Loucy (cell line): ENCODE results near the gene TMEM139.

ENCODE experiments used
- H2AFZ ChIP-seq: fragments of 200-600 bp; sonication (generic); 2 replicates; pipeline ENCODE4 v1.6.0; 2016; ENCODE audit warnings: antibody characterized with exemption, mild to moderate bottlenecking, low read length, moderate library complexity
- H3F3A ChIP-seq: fragments of 200-600 bp; 2 replicates; pipeline ENCODE4 v1.6.0; 2016; ENCODE audit warnings: antibody characterized with exemption, low read depth, mild to moderate bottlenecking
- H3K27me3 ChIP-seq: fragments of 200-600 bp; sonication (generic); 2 replicates; pipeline ENCODE4 v1.6.1; 2014; ENCODE audit warnings: low read length, mild to moderate bottlenecking; ENCODE audit not compliant: insufficient read depth, poor library complexity, severe bottlenecking
- H3K36me3 ChIP-seq: fragments of 200-600 bp; sonication (generic); 2 replicates; pipeline ENCODE4 v1.6.1; 2016; ENCODE audit warnings: low read length; ENCODE audit not compliant: insufficient read depth
- H3K4me1 ChIP-seq: fragments of 200-600 bp; sonication (generic); 2 replicates; pipeline ENCODE4 v1.5.1; 2014; ENCODE audit warnings: low read length, mild to moderate bottlenecking; ENCODE audit not compliant: insufficient read depth, poor library complexity, severe bottlenecking
- H3K4me2 ChIP-seq: fragments of 200-600 bp; sonication (generic); 2 replicates; pipeline ENCODE4 v1.6.0; 2014; ENCODE audit warnings: antibody characterized with exemption, low read length, low read depth, mild to moderate bottlenecking; ENCODE audit not compliant: poor library complexity, severe bottlenecking
- H3K4me3 ChIP-seq: fragments of 200-600 bp; sonication (generic); 2 replicates; pipeline ENCODE4 v1.5.1; 2014; ENCODE audit warnings: low read length, mild to moderate bottlenecking, mixed read lengths; ENCODE audit not compliant: poor library complexity, severe bottlenecking
- H3K79me2 ChIP-seq: fragments of 200-600 bp; sonication (generic); 2 replicates; pipeline ENCODE4 v1.6.1; 2014; ENCODE audit warnings: low read length; ENCODE audit not compliant: insufficient read depth
- H3K9ac ChIP-seq: fragments of 200-600 bp; sonication (generic); 2 replicates; pipeline ENCODE4 v1.6.0; 2014; ENCODE audit warnings: mild to moderate bottlenecking, low read depth, low read length, moderate library complexity; ENCODE audit not compliant: poor library complexity, severe bottlenecking
- H3K9me2 ChIP-seq: fragments of 200-600 bp; sonication (generic); replicated peaks from 2 replicates; pipeline ENCODE4 v1.6.1; 2016; ENCODE audit warnings: low read depth, low read length, mixed read lengths
- H3K9me3 ChIP-seq: fragments of 200-600 bp; sonication (generic); 2 replicates; pipeline ENCODE4 v1.6.1; 2014; ENCODE audit warnings: mild to moderate bottlenecking, antibody characterized with exemption, low read length, low read depth; ENCODE audit not compliant: insufficient read depth
- H4K20me1 ChIP-seq: fragments of 200-600 bp; sonication (generic); 2 replicates; pipeline ENCODE4 v1.6.0; 2014; ENCODE audit warnings: antibody characterized with exemption, low read length, mild to moderate bottlenecking; ENCODE audit not compliant: insufficient read depth, poor library complexity, severe bottlenecking
- EZH2phosphoT487 ChIP-seq: fragments of 200-600 bp; IDR thresholded peaks from 2 replicates; pipeline ENCODE4 v1.6.1; 2018; ENCODE audit warnings: antibody characterized with exemption, mild to moderate bottlenecking, moderate library complexity, borderline replicate concordance
- TF ChIP-seq, protein P1 (sequence below): fragments of 200-600 bp; sonication (generic); conservative IDR thresholded peaks from 2 replicates; pipeline ENCODE4 v1.5.1; 2014; ENCODE audit warnings: mild to moderate bottlenecking, antibody characterized with exemption, low read length

Gene TMEM139

GRCh38 chr7:143256325-143256724, 28.4 kb upstream of the TMEM139 start:
- Histone ChIP-seq H3K9me2 (no peaks in the 10 kb centered on the region), H3K4me1 (peaks cover 16% of the 10 kb centered on the region), H3K4me2 (no peak overlapping the region), H4K20me1 (no peaks in the 10 kb centered on the region), H3F3A (no peaks in the 10 kb centered on the region; the same call in 1 of the 2 replicates), H2AFZ (no peak overlapping the region), H3K9ac (no peak overlapping the region), H3K27me3 (no peaks in the 10 kb centered on the region), H3K36me3 (no peaks in the 10 kb centered on the region), H3K4me3 (no peak overlapping the region), H3K9me3 (no peaks in the 10 kb centered on the region), H3K79me2 (no peaks in the 10 kb centered on the region)
- TF ChIP-seq, protein P1, sequence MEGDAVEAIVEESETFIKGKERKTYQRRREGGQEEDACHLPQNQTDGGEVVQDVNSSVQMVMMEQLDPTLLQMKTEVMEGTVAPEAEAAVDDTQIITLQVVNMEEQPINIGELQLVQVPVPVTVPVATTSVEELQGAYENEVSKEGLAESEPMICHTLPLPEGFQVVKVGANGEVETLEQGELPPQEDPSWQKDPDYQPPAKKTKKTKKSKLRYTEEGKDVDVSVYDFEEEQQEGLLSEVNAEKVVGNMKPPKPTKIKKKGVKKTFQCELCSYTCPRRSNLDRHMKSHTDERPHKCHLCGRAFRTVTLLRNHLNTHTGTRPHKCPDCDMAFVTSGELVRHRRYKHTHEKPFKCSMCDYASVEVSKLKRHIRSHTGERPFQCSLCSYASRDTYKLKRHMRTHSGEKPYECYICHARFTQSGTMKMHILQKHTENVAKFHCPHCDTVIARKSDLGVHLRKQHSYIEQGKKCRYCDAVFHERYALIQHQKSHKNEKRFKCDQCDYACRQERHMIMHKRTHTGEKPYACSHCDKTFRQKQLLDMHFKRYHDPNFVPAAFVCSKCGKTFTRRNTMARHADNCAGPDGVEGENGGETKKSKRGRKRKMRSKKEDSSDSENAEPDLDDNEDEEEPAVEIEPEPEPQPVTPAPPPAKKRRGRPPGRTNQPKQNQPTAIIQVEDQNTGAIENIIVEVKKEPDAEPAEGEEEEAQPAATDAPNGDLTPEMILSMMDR: peak; percentile 48
- TF ChIP-seq EZH2phosphoT487: no peak

DNA sequence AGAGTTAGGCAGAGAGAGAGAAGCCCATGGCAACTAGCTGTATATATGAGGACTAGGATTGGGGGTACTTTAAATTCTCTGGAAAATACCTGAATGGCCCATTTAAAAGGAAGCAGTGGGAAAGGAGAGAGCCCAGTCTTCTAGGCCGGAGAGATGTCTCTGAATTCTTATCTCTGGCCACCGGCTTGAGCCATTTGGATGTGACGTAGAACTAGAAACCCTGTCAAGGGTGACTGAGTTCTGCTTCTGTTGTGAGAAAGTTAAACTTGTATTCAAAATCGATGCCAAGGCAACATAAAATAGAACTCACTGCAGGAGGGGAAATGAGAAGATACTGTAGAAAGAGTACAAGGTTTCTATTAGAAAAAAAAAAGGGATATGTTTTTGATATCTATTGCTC, 27.8 kb upstream of the TMEM139 start:
- no peaks in the 10 kb centered on the region for H3K36me3 ChIP-seq
- peaks cover 11% of the 10 kb centered on the region for H3K4me1 ChIP-seq
- H3K4me3 ChIP-seq: no peak overlapping the region
- no peaks in the 10 kb centered on the region for H3K27me3 ChIP-seq
- H4K20me1 ChIP-seq: no peaks in the 10 kb centered on the region
- no peaks in the 10 kb centered on the region for H3K9me2 ChIP-seq
- no peak overlapping the region for H3K9ac ChIP-seq
- TF ChIP-seq EZH2phosphoT487: no peak
- TF ChIP-seq, protein P1: no peak
- no peaks in the 10 kb centered on the region for H3K9me3 ChIP-seq
- no peak overlapping the region for H3K4me2 ChIP-seq
- no peaks in the 10 kb centered on the region for H3K79me2 ChIP-seq
- H2AFZ ChIP-seq: no peak overlapping the region
- H3F3A ChIP-seq: no peaks in the 10 kb centered on the region; the same call in 1 of the 2 replicates

GRCh38 chr7:143257501-143257900, 27.3 kb upstream of the TMEM139 start:
- H2AFZ ChIP-seq: no peak overlapping the region
- peaks cover 5% of the 10 kb centered on the region for H3K4me1 ChIP-seq
- TF ChIP-seq EZH2phosphoT487: no peak
- TF ChIP-seq, protein P1: no peak
- H3K4me3 ChIP-seq: no peak overlapping the region
- H3K9me3 ChIP-seq: no peaks in the 10 kb centered on the region
- H3K9ac ChIP-seq: no peak overlapping the region
- no peaks in the 10 kb centered on the region for H4K20me1 ChIP-seq
- no peaks in the 10 kb centered on the region for H3K79me2 ChIP-seq
- H3K27me3 ChIP-seq: no peaks in the 10 kb centered on the region
- H3F3A ChIP-seq: no peaks in the 10 kb centered on the region; the same call in 1 of the 2 replicates
- H3K9me2 ChIP-seq: no peaks in the 10 kb centered on the region
- H3K4me2 ChIP-seq: no peak overlapping the region
- no peaks in the 10 kb centered on the region for H3K36me3 ChIP-seq
